Measurements from ENCODE around the gene SSBP4.
"Not testable (repeated sequence)": the region's sequence is repeated elsewhere in the genome, so short reads cannot be mapped to it uniquely, and the experiment has no call there.

Gene SSBP4

DNA sequence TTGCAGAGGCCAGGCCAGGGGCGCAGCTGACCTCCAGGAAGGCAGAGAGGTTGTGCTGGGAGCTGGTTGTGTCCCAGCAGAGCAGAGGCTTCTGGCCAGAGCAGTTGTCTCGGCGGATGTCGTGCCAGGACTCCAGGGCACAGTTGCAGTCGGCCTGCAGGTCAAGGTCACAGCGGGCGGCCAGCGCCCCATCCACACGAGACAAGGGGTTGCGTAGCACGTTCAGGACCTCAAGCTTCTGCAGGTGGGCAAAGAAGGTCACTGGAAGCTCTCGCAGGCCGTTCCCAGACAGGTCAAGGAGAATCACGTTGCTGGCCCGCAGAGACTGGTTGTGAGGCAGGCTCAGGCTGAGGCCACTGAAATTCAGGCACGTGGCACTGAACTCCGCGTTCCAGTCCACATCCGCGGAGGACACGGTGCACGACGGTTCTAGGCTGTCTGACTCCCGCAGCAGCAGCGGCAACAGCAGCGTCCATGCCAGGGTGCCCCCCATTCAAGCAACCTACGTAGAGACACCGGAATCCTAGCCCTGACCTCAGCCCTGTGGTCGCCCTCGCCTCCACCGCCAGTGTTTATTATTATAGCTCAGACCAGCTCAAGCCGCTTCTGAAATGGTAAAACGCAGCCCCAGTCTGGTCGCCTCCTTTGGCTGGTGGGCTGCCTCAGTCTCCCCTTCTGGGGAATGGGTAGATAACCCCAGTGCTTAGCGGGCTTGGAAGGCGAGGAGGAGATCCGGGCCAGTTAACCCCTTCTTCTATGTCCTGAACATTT lies 22.5 kb upstream of the SSBP4 start:
- no peak for DNase-seq

DNA sequence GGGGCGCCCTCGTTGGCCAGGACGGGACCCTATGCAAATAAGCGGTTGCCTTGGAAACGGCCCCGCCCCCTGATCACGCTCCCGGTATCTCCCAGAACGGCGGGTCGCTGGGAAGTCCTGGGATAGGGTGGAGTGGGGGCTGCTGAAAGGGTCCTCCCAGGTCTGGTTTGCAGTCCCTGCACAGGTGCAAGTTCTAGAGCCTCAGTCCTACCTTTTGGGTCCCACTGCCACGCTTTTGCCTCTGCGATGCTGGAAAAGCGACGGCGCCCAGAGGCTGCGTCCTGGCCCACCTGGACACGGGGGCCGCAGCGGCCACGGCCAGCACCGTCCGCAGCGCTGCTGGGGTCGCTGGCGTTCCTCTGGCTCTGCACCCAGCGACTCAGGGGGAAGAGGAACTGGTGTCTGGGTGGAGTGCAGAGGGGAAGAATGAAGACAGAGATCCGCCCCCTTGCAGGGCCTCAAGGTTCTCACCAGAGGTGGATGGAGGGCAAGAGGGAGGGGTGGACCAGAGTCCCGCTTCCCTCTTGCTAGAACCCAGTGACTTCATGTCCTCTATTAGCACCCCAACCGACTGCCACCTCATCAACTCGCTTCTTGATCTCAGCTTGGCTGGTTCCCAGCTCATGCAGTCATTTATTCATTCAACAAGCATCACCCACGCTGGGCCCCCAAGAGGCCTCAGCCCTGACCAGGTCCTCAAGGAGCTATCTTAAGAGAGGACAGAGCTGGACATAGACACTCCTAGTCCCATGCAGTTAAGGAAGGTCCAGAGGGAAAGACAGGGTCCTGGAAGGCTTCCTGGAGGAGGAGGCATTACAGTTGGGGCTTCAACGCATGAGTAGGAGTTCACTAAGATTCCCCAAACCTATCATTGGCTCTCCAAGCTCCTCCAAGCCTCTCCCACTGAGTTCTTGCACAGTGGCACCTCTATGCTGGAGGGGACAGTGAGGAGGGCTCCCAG lies 21.7 kb upstream of the SSBP4 start, which contains the start of gene LRRC25:
Gene LRRC25, minus strand, starts transcription at position 381 of the 961 bp plus-strand sequence. CDS start 659 bp downstream, outside the sequence.
- peak; percentile 39 for DNase-seq

DNA sequence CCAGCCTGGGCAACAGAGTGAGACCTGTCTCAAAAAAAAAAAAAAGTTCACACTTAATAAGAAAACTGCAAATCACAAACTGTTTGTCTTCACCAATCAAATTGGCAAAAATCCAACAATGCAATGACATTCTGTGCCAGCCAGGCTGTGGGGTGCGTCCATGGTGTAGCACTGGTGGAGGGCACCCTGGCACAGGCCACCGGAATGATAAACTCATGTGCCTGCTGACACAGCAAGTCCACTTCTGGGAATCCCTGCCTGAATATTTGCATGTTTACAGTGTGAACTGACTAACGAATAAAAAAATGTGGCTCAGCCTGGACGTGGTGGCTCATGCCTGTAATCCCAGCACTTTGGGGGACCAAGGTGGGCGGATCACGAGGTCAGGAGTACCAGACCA lies 20.2 kb upstream of the SSBP4 start:
- DNase-seq, result no peak

DNA sequence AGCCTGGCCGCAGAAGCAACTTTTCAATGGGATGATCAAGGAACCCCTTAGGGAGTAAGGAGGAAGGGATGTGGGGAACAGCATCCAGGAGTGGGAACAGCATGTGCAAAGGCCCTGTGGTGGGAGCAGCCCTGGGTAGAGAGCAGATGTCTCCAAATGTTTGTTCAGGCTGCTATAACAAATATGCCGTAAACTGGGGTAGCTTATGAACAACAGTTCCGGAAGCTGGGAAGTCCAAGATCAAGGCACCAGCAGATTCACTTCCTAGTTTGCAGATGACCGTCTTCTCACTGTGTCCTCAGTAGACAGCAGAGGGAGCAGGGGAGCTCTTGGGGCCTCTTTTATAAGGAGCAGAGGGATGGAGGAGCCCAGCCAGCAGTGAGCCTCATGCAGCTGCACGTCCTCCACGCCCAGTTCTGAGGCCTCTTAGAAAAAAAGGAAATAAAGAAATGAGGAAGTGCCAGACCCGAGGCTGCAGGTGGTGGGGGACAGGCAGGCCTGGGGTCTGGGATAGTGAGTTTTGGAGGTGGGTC lies 17.6 kb upstream of the SSBP4 start:
- no peak for DNase-seq

DNA sequence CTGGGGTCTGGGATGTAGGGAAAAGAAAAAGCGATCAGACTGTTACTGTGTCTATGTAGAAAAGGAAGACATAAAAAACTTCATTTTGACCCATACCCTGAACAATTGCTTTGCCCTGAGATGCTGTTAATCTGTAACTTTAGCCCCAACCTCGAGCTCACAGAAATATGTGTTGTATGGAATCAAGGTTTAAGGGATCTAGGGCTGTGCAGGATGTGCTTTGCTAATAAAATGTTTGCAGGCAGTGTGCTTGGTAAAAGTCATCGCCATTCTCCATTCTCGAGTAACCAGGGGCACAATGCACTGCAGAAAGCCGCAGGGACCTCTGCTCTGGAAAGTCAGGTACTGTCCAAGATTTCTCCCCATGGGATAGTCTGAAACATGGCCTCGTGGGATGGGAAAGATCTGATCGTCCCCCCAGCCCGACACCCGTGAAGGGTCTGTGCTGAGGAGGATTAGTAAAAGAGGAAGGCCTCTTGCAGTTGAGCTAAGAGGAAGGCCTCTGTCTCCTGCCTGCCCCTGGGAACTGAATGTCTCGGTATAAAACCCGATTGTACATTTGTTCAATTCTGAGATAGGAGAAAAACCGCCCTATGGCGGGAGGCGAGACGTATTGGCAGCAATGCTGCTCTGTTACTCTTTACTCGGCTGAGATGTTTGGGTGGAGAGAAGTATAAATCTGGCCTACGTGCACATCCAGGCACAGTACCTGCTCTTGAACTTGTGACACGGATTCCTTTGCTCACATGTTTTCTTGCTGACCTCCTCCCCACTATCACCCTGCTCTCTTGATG lies 16.5 kb upstream of the SSBP4 start:
- not testable (repeated sequence) for DNase-seq

DNA sequence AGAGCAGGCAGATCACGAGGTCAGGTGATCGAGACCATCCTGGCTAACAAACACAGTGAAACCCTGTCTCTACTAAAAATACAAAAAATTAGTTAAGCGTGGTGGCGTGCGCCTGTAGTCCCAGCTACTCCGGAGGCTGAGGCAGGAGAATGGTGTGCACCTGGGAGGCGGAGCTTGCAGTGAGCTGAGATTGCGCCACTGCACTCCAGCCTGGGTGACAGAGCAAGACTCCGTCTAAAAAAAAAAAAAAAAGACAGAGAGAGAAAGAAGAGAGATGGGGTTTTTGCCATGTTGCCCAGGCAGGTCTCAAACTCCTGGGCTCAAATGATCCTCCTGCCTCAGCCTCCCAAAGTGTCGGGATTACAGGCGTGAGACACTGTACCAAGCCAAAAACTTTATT lies 13.4 kb upstream of the SSBP4 start:
- not testable (repeated sequence) for DNase-seq

DNA sequence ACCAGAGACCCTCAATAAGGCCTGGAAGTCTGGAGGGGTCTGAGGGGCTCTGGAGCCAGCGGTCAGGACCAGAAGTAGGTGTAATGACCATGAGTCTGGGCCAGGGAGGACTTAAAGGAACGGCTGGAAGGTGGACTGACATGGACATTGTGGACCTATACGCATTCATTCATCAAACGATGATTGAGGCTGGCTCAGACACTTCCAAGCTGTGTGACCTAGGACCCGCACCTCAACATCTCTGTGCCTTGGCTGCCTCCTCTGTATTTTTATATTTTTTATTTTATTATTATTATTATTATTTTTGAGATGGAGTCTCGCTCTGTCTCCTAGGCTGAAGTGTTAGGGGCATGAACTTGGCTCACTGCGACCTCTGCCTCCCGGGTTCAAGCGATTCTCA lies 12.4 kb upstream of the SSBP4 start:
- no peak for DNase-seq

DNA sequence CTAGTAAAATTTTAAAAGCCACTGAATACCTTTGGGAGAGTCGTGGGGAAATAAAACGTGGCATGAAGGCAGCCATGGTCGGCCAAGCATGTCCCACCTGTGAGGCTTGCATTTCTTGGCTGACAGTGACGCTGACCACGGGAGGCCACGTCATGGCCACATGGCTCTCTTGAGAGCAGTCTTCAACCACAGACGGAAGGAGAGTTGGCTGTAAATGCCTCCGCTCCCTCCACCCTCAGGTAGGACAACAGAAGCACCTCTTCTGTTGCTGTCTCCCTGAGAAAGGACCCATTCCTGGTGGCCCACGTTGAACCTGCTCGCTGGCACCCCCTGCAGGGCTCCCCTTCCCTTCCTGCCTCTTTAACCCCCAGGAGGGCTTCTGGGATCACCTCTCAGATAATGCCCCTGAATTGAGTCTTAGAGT lies 11.1 kb upstream of the SSBP4 start:
- no peak for DNase-seq

DNA sequence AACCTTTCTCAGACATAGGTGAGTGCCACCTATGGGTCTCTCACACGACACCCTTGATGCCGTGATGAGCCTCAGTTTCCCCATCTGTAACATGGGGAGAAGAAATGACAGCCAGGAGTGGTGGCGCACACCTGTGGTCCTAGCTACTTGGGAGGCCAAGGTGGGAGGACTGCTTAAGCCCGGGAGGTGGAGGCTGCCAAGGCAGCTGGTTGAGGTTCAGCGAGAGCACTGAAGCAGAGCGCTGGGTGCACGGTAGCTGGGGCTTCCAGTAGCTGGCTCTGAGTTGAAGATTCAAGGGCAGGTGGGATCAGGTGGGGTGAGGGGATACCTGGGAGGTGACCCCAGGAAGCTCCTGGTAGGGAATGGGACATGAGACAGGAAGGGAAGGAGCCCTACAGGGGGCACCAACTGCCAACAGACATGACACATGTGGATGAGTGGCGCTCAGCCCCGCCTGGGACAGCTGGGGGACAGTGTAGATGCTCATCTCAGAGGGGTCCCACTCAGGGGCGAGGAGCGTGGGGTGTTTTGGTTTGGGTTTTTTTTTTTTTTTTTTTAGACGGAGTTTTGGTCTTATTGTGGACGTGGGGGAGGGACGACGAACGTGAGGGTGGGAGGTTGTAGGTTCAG lies 6.5 kb upstream of the SSBP4 start:
- DNase-seq, result no peak

DNA sequence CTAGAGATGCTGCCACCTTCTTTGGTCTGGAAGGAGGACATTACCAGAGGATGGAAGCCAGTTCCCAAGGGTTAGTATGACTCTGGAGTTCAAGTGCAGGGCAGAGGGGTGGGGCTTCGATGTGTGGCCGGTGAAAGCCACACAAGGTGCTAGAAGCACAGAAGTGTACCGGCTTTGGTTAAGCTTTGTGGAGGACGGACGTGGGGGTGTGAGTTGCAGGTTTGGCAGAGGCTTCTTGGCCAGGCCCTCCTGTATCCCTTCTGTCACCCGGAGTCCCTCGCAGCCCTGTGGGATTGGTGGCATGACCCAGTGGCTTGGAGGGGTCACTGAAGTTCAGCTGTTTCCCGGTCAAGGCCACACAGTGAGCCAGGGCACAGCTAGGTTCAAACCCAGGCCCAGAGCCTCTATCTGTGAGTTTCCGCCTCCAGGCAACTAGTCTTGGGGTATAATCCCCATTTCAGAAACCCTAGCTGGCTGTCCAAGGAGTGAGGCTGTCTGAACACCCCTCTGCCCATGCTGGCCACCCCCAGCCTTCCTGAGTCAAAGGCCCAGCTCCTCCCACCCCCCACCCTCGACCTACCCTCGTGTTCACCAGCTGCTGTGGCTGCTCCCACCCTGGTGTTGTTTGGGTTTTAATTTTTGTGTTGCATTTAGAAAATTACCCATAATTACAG lies 4.6 kb upstream of the SSBP4 start:
- peak; percentile 60 for DNase-seq

DNA sequence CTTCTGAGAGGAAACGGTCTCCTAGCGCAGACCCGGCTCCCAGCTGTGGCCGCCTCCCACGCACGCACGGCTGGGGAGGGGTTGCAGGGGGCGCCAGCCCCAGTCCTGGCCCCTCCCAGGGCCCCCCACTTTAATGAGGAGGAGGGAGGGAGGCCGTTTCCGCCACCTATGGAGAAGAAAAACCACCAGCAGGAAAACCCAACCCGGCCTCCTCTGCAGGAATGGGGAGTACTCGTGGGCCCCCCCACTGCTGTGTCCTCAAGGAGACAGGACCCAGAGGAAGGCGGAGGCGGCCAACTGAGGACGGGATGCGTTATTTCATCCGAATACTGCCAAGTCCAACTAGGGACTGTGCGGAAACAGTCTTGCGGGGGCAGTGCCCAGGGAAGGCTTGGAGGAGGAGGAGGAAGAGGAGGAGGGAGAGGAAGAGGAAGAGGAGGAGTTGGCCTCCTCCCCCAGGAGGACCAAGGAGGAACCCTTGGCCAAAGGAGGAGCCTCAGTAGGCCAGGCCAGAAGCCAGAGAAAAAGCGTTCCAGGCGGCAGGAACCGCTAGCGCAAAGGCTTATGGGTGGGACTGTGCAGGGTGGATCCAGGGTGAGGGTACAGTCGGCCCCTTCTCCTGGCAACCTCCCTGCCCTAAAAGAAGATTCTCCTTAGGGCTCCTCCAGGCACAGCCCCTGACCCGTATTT lies 3.9 kb upstream of the SSBP4 start:
- DNase-seq, result peak; percentile 45

DNA sequence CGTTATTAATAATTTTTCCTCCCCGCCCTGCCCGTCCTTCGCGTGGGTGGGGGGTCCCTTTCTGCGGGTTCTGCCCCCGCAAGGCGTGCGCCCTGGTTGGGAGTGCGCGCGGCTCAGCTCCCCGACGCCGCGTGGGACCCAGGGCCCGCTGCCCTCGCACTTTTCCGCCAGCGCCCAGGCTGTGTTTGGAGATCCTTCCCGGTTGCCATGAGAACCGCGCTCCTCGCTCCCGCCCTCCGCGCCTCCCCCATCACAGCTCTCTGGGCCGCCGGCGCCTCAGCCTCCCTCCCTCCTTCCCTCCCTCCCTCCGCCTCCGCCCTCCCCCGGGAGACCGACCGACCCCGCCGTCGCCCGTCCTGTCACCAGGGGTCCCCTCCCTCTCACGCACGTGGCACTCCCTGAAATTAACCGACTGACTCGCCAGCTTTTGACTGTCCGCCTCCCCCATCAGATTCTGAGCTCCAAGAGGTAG lies 2.4 kb upstream of the SSBP4 start:
- DNase-seq, result peak; percentile 90

DNA sequence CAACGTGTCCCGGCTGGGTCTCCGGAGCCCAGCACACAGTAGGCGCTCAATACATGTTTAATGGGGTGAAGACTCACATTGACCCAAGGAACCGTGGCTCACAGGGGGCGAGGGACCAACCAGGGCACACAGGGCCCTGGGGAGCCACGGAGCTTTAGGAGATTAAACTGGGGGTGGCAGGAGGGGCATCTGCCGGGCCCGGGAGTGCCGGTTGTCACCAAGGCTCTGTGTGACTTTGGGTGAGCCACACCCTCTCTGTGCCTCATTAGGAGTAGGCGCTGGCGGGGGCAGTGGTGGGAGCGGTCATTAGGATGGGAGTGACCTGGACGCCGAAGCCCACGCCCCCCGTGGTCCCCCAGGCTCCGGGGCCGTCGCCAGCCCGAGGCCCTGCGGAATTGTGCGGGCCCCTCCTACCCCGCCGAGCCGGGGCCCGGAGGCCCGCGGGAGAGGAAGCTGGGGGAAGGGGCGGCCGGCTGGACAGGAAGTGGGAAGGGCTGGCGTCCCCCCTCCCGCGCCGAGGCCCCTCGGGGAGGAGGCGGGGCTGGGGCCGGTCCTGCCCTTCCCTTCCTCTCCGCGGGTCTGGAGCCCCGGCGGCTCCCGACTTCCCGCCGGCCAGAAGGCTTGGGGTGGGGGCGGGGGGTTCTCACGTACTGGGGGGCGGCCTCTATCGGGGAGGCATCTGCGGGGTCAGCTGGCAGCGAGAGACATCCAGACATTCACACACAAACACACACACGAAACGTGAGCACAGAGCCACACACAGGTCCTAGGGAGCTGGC lies 1.8 kb upstream of the SSBP4 start:
- peak; percentile 89 for DNase-seq

DNA sequence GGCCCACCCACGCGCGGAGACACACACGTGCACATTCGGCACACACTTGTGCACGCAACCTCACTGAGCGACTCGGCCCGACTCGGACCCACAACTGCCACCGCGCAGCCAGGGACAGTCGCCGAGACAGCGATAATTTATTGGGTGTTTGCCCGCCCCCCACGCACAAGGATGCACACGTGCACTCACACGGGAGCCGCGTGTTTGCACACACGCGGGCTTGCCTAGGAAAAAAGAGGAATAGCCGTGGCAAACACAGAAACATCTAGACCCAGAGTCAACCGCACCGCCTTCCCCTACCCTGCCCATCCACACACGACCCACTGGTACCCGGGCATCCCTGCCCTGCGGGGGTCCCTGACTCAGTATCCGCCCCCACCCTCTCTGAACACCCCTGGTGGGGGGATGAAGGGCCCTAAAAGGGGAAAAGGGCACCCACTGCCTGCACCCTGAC lies 1.1 kb upstream of the SSBP4 start:
- DNase-seq, result peak; percentile 56

DNA sequence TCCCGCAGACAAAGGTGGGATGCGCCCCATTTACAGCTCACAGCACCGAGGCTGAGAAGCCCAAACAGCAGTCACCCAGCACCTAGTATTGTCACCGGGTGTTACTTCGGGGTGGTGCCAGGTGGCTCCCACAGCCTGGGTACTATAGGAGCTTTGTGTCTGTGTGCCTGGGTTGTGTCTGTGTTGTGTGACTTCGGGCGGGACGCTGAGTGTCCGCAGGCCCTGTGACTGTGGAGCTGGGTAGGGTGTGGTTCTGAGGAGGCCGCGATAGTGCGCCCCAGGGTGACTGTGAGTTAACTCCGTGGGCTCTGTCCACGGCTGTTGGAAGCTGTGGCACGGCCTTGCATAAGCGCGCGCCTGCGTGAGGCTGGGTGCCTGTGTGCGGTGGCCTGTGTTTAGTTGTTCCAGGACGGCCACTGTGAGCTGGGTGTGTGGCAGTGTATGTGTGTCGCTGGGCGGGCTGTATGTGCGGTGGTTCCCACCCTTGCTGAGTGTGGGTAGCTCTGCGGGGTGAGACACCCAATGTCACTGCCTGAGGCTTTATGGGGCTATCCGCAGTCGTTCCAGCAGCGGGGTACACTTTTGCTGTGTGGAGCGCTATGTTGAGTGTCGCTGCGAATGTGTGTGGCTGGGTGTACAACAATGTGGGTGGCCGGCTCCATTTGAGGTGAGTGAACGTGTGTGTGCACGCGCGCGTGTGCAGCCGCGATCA lies 559 bp upstream of the SSBP4 start:
- DNase-seq, result peak; percentile 90

DNA sequence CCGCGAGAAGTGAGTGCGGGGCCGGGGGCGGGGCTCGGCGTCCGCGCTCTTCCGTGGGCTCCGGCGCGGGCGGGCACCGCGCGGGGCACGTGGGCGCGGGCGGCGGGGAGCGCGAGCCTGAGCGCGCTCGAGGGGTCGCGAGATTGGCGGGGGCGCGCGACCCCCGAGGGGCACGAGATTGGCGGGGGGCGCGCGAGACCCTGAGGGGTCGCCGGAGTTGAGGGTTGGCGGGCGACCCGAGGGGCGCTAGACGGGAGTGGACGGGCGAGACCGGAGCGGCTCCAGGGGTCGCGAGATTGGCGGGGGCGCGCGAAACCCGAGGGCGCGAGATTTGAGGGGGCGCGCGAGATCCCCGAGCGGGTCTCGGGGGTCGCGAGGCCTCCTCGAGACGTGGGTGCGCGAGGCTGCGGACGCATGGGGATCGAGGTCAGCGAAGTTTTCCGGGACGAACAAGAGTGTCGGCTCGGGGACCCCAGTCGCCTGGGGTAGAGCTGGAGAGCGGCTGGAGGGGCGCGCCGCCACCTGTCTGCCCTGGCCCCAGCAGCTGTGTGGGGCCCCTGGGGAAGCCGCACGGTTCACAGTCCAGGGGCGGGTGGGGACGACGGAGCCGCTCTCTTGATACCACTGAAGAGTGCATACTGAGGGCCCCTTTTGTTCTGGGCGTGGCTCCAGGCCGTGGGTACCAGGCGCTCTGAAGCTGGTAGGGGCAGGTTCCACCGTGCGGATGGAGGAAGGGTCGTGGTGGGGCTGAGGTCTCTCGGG lies 682 bp downstream of the SSBP4 start:
- peak; percentile 72 for DNase-seq

DNA sequence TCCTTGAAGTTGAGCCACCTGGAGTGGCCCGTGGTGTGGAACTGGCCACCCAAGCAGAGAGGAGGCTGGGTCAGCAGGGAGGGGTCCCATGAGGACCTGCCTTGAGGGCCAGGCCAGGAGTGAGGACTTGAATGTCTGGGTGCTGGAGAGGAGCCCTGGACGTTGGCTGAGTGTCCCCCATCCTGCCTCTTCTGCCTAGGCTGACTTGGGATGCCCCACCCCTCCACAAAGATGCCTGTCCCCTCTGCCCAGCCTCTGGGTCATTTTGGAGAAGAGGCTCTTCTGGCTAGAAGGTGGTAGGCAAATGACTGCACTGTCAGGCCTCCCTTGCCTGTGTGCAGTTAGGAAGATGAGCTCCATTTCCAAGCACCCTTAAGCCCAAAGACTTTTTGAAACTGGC lies 1.7 kb downstream of the SSBP4 start:
- peak; percentile 17 for DNase-seq

DNA sequence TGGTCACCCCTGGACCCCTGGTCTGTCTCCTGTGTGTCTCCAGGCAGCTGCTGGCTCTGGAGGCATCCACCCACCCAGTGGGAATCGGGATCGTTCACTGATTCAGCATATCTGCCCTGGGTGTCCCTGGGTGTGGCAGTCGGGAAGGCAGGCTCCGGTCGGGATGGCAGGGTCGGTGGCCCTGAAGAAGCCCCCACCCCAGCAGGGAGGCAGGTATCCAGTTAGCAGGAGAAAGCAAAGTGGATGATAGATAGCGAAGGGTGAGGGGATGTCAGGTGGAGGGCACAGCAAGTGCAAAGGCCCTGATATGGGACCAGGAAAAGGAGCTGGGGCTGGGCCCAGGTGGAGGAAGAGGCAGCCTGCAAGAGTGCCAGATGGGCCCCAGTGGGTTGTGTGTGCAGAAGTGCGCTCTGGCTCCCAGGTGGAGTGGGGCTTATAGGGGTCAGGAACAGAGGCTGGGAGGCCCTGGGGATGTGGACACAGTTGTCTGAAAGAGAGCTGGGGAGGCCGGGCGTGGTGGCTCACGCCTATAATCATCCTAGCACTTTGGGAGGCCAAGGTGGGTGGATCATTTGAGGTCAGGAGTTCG lies 2.3 kb downstream of the SSBP4 start:
- peak; percentile 9 for DNase-seq
